GM23338 (cell line): ENCODE measurements around the gene AGAP4. TPM values are rescaled to one million over a fixed set of nuclear protein-coding genes. Genes with fewer than 3 reads are reported as not detected.

Source experiments
- ATAC-seq: fragments of 200-7000 bp; cut with Tn5 transposase; 3 replicates; pipeline ENCODE4 v1.9.1; 2020
- DNase-seq: peaks from one replicate; pipeline ENCODE4 v3.0.0-alpha.2; 2015; ENCODE audit warnings: low spot score
- H2AFZ ChIP-seq: fragments of 200-600 bp; sonication (generic); 2 replicates; pipeline ENCODE4 v1.8.0; 2016; ENCODE audit warnings: antibody characterized with exemption, mild to moderate bottlenecking, moderate library complexity
- H3F3A ChIP-seq: fragments of 200-600 bp; sonication (generic); replicated peaks from 2 replicates; pipeline ENCODE4 v1.8.0; 2017; ENCODE audit warnings: antibody characterized with exemption, mixed run types, low read depth
- H3K27ac ChIP-seq: fragments of 200-600 bp; sonication (generic); 2 replicates; pipeline ENCODE4 v1.6.1; 2016; ENCODE audit warnings: low read depth
- H3K27me3 ChIP-seq: fragments of 200-600 bp; sonication (generic); 2 replicates; pipeline ENCODE4 v1.8.0; 2016; ENCODE audit warnings: mild to moderate bottlenecking, mixed run types, moderate library complexity; ENCODE audit not compliant: insufficient read depth
- H3K36me3 ChIP-seq: fragments of 200-600 bp; sonication (generic); 2 replicates; pipeline ENCODE4 v1.8.0; 2016; ENCODE audit warnings: mild to moderate bottlenecking; ENCODE audit not compliant: insufficient read depth
- H3K4me1 ChIP-seq: fragments of 200-600 bp; sonication (generic); 2 replicates; pipeline ENCODE4 v1.8.0; 2016; ENCODE audit warnings: mild to moderate bottlenecking, moderate library complexity; ENCODE audit not compliant: insufficient read depth
- H3K4me2 ChIP-seq: fragments of 200-600 bp; sonication (generic); 2 replicates; pipeline ENCODE4 v1.7.1; 2017; ENCODE audit warnings: mixed run types
- H3K4me3 ChIP-seq: fragments of 200-600 bp; sonication (generic); 2 replicates; pipeline ENCODE4 v1.6.1; 2016; ENCODE audit warnings: mixed run types
- H3K79me2 ChIP-seq: fragments of 200-600 bp; sonication (generic); replicated peaks from 2 replicates; pipeline ENCODE4 v1.8.0; 2017; ENCODE audit warnings: mild to moderate bottlenecking; ENCODE audit not compliant: insufficient read depth
- H3K9me2 ChIP-seq: fragments of 200-600 bp; sonication (generic); 2 replicates; pipeline ENCODE4 v1.8.0; 2017; ENCODE audit not compliant: insufficient read depth
- H4K20me1 ChIP-seq: fragments of 200-600 bp; sonication (generic); replicated peaks from 2 replicates; pipeline ENCODE4 v1.8.0; 2017; ENCODE audit warnings: mild to moderate bottlenecking; ENCODE audit not compliant: insufficient read depth
- H3K27ac Mint-ChIP-seq: 2 replicates; pipeline ENCODE4 v1.8.0; 2020; ENCODE audit warnings: inconsistent platforms, mild to moderate bottlenecking, moderate library complexity, mixed read lengths
- H3K27me3 Mint-ChIP-seq: 3 replicates; pipeline ENCODE4 v1.8.0; 2022; ENCODE audit warnings: low read depth, mild to moderate bottlenecking, moderate library complexity, mixed read lengths, inconsistent platforms; ENCODE audit not compliant: insufficient read depth, poor library complexity
- H3K36me3 Mint-ChIP-seq: 3 replicates; pipeline ENCODE4 v1.8.0; 2021; ENCODE audit warnings: low read depth, mild to moderate bottlenecking, inconsistent platforms, moderate library complexity, mixed read lengths
- H3K4me1 Mint-ChIP-seq: 3 replicates; pipeline ENCODE4 v1.8.0; 2020; ENCODE audit warnings: mild to moderate bottlenecking, inconsistent platforms, mixed read lengths
- H3K4me3 Mint-ChIP-seq: 3 replicates; pipeline ENCODE4 v1.8.0; 2021; ENCODE audit warnings: moderate library complexity, mild to moderate bottlenecking, inconsistent platforms, mixed read lengths
- H3K9me3 Mint-ChIP-seq: 3 replicates; pipeline ENCODE4 v1.8.0; 2020; ENCODE audit warnings: moderate library complexity, mild to moderate bottlenecking, inconsistent platforms, mixed read lengths
- CREB1 ChIP-seq: fragments of 250-450 bp; sonication (Bioruptor Pico); IDR thresholded peaks from 2 replicates; pipeline ENCODE4 v1.5.0; 2020; ENCODE audit warnings: low read depth, mild to moderate bottlenecking, moderate library complexity
- CTCF ChIP-seq, 2 experiments: fragments of 200-600 bp in 1 of 2; sonication (generic) in 1 of 2; conservative IDR thresholded peaks; 2 replicates each; pipeline versions ENCODE4 v1.5.1 to v1.6.1; 2016 to 2017; ENCODE audit warnings: antibody characterized with exemption in 2 of 2, low read depth in 2 of 2, mild to moderate bottlenecking in 2 of 2, moderate library complexity in 1 of 2
- EZH2phosphoT487 ChIP-seq: fragments of 200-600 bp; sonication (generic); IDR thresholded peaks from one replicate; pipeline ENCODE4 v1.8.1; 2018; ENCODE audit warnings: antibody characterized with exemption; ENCODE audit not compliant: unreplicated experiment
- NANOG ChIP-seq: IDR thresholded peaks from 2 replicates; pipeline ENCODE4 v1.6.1; 2016; ENCODE audit warnings: antibody characterized with exemption, borderline replicate concordance
- POLR2AphosphoS5 ChIP-seq: IDR thresholded peaks from 2 replicates; pipeline ENCODE4 v1.6.1; 2016; ENCODE audit warnings: antibody characterized with exemption, low read depth
- ZNF331 ChIP-seq: fragments of 250-450 bp; sonication (Bioruptor Pico); IDR thresholded peaks from 2 replicates; pipeline ENCODE4 v1.5.0; 2020; ENCODE audit warnings: low read depth, mild to moderate bottlenecking, moderate library complexity
- polyA plus RNA-seq: library from polyadenylated mRNA; unstranded; fragments of >200 nt; fragmentation: Nextera tagmentation; extraction: Ambion mirVana; gene quantifications from 2 replicates; pipeline ENCODE4 v1.2.1, GENCODE V29; 2016
- total RNA-seq: library from RNA; depleted of rRNA; stranded (reverse); fragments of >200 nt; shearing (Covaris generic); gene quantifications from 2 replicates; pipeline ENCODE4 v1.2.3, GENCODE V29; 2014
- TF ChIP-seq, protein P1 (sequence below): fragments of 250-450 bp; sonication (Bioruptor Pico); IDR thresholded peaks from 2 replicates; pipeline ENCODE4 v1.5.0; 2020; ENCODE audit warnings: mild to moderate bottlenecking, moderate library complexity

AGAP4 gene
- total and polyA plus RNA-seq, 2 experiments from 2014 or later: 19.9 to 21.5 TPM

DNA sequence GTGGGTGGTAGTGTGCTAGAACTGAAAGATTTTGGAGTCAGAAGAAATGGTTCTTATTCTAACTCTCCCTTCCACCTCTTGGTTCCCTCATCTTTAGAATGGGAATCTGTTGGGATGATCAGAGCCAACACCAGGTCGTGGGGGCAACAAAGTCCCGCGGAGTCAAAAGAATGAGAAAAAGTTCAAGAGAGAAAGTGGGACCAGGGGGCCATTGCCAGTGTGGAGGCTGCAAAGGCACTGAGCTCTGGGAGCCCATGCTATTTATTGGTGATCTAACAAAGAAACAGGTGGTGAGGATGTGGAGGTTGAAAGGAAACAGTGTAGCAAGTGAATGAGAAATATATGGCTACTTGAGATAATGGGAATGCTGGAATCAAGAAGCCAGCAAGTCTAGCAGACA is 29.4 kb downstream of the AGAP4 start (continued):
- TF ChIP-seq, protein P1, sequence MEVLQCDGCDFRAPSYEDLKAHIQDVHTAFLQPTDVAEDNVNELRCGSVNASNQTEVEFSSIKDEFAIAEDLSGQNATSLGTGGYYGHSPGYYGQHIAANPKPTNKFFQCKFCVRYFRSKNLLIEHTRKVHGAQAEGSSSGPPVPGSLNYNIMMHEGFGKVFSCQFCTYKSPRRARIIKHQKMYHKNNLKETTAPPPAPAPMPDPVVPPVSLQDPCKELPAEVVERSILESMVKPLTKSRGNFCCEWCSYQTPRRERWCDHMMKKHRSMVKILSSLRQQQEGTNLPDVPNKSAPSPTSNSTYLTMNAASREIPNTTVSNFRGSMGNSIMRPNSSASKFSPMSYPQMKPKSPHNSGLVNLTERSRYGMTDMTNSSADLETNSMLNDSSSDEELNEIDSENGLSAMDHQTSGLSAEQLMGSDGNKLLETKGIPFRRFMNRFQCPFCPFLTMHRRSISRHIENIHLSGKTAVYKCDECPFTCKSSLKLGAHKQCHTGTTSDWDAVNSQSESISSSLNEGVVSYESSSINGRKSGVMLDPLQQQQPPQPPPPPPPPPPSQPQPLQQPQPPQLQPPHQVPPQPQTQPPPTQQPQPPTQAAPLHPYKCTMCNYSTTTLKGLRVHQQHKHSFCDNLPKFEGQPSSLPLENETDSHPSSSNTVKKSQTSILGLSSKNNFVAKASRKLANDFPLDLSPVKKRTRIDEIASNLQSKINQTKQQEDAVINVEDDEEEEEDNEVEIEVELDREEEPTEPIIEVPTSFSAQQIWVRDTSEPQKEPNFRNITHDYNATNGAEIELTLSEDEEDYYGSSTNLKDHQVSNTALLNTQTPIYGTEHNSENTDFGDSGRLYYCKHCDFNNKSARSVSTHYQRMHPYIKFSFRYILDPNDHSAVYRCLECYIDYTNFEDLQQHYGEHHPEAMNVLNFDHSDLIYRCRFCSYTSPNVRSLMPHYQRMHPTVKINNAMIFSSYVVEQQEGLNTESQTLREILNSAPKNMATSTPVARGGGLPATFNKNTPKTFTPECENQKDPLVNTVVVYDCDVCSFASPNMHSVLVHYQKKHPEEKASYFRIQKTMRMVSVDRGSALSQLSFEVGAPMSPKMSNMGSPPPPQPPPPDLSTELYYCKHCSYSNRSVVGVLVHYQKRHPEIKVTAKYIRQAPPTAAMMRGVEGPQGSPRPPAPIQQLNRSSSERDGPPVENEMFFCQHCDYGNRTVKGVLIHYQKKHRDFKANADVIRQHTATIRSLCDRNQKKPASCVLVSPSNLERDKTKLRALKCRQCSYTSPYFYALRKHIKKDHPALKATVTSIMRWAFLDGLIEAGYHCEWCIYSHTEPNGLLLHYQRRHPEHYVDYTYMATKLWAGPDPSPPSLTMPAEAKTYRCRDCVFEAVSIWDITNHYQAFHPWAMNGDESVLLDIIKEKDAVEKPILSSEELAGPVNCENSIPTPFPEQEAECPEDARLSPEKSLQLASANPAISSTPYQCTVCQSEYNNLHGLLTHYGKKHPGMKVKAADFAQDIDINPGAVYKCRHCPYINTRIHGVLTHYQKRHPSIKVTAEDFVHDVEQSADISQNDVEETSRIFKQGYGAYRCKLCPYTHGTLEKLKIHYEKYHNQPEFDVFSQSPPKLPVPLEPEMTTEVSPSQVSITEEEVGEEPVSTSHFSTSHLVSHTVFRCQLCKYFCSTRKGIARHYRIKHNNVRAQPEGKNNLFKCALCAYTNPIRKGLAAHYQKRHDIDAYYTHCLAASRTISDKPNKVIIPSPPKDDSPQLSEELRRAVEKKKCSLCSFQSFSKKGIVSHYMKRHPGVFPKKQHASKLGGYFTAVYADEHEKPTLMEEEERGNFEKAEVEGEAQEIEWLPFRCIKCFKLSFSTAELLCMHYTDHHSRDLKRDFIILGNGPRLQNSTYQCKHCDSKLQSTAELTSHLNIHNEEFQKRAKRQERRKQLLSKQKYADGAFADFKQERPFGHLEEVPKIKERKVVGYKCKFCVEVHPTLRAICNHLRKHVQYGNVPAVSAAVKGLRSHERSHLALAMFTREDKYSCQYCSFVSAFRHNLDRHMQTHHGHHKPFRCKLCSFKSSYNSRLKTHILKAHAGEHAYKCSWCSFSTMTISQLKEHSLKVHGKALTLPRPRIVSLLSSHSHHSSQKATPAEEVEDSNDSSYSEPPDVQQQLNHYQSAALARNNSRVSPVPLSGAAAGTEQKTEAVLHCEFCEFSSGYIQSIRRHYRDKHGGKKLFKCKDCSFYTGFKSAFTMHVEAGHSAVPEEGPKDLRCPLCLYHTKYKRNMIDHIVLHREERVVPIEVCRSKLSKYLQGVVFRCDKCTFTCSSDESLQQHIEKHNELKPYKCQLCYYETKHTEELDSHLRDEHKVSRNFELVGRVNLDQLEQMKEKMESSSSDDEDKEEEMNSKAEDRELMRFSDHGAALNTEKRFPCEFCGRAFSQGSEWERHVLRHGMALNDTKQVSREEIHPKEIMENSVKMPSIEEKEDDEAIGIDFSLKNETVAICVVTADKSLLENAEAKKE: no peak

DNA sequence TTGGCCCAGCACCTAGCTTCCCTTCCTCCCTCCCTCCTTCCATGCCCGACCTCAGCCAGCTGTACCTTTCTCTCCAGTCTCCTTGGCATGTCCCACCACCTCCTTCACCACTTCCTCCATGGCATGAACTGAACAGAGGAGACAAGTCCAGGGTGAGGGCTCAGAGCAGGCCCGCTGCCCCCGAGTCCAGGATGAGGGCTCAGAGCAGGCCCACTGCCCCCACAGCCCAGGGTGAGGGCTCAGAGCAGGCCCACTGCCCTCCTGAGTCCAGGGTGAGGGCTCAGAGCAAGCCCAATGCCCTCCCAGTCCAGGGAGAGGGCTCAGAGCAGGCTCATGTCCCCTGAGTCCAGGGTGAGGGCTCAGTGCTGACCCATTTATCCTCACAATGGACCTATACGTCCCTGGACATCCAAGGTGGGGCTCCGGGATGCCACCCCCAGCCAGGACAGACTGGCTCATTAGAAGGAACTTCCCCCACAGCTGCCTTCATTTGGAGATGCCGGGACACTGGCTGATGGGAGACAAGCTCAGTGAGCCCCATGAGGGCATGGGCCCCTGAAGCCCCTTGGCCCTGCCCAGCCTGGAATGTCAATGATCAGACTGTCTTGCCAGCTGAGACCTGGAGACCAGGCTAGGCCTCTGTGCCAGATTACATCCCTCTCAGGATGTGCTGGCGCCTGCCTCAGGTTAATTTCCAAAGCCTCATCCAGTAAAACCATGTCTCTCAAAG is 30.0 kb downstream of the AGAP4 start:
- Histone ChIP-seq H3K4me2 (no peak overlapping the region), H2AFZ (no peak overlapping the region), H3K4me1 (no peaks in the 10 kb centered on the region), H4K20me1 (no peaks in the 10 kb centered on the region), H3K4me3 (no peak overlapping the region), H3K27ac (no peak overlapping the region), H3K9me2 (no peaks in the 10 kb centered on the region), H3K27me3 (no peaks in the 10 kb centered on the region), H3K79me2 (no peaks in the 10 kb centered on the region), H3K36me3 (no peaks in the 10 kb centered on the region), H3F3A (no peaks in the 10 kb centered on the region)
- no peak for ATAC-seq
- H3K4me1 Mint-ChIP-seq: peaks cover 5% of the 10 kb centered on the region
- H3K36me3 Mint-ChIP-seq: no peaks in the 10 kb centered on the region; the same call in 2 of the 3 replicates
- no peak for DNase-seq
- peaks cover 16% of the 10 kb centered on the region for H3K9me3 Mint-ChIP-seq
- no peak overlapping the region for H3K27ac Mint-ChIP-seq
- no peaks in the 10 kb centered on the region for H3K27me3 Mint-ChIP-seq
- no peak overlapping the region for H3K4me3 Mint-ChIP-seq
- TF ChIP-seq ZNF331 (CRISPR knock-in tag): no peak
- TF ChIP-seq NANOG: no peak
- no peak for TF ChIP-seq CREB1 (CRISPR knock-in tag)
- TF ChIP-seq, protein P1: no peak
- TF ChIP-seq POLR2AphosphoS5: no peak
- no peak for TF ChIP-seq EZH2phosphoT487
- no peak for TF ChIP-seq CTCF (conservative IDR thresholded peaks at IDR 0.05; ENCODE audit: low read depth in 2 of 2)
